Activated effector memory CD4-positive, alpha-beta T cell treated with anti-CD3 and anti-CD28 coated beads, Interleukin-2, amount 50 U/mL, for 16 hours (primary cell): ENCODE results near the gene WDR27.
"Not testable (repeated sequence)": the region's sequence is repeated elsewhere in the genome, so short reads cannot be mapped to it uniquely, and the experiment has no call there.

Experiments used
- DNase-seq: peaks from one replicate; pipeline ENCODE4 v3.0.0-alpha.2; 2020

Gene WDR27

DNA sequence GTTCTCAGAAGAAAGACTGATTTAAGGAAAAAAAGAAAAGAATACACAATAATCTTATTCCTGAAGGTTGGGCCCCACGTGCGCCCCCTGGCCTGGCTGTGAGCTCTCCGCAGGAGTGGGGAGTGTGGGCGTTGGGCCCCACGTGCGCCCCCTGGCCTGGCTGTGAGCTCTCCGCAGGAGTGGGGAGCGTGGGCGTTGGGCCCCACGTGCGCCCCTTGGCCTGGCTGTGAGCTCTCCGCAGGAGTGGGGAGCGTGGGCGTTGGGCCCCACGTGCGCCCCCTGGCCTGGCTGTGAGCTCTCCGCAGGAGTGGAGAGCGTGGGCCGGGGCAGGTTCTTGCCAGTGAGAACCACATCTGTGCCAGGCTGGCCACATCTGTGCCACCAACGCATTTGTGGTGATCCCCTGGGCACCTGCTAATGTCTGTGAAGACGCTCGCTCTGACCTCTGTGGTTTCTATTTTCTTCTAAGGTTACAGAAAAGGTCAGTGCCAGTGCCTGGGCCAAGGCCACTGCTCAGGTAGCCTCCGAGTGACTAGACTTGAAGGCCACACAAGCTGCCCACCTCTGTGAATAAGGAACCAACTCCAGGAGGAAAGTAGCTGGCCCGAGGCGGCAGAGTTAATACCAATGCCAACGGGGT is 41.0 kb downstream of the WDR27 start:
- no peak for DNase-seq

GRCh38 chr6:169659820-169660610 is 41.8 kb downstream of the WDR27 start:
- DNase-seq = no peak

DNA sequence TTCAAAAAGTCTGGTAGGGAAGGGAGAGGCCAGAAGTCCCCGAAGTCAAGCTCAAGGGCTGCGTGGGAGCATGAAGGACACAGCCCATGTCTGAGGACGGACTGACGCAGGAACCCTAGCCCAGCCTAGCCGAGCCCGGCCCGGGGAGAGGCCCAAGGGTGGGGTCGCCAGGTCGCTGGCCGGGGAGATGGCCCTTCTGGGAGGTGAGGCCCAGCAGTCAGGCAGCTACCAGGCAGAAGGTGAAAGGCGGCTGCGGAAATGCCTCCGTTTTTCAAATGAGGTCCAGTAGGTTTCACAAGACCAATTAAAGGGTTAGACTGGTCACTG is 44.6 kb downstream of the WDR27 start:
- DNase-seq = no peak

- DNase-seq = no peak
Measured at GRCh38 chr6:169656546-169657283, 45.1 kb downstream of the WDR27 start.

DNA sequence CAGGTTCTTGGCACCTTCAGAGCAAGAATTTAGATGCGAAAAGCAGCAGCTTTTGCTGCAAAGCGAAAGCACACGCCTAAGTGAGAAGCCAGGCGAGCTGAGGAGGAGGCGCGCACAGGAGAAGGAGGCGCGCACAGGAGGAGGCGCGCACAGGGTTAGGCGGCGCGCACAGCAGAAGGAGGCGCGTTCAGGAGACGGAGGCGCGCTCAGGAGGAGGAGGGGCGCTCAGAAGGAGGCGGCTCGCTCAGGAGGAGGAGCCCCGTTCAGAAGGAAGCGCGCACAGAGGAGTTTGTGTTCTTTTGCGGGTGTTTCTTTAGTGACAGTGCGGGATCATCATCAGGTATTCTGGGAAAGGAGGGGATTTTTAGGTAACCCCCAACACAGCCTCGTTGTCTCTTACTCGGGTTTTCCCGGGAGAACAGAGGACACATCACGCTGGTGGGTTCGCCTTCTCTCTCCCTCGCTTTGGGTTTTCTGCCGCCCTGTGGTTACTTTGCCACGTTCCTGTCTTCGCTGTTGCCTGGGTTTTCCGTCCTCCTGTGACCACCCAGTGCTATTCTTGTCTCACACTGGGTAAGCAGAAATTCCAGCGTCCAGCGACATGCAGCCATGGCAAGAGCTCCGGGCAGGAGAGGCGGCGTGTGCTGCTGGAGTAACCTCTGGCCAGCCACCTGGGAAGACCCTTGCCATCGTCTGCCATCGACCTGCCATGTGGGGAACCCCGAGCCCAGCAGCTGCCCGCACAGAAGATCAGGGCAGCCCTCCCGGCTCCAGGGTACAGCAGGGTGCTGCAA is 47.0 kb downstream of the WDR27 start:
- DNase-seq = peak; percentile 86

DNA sequence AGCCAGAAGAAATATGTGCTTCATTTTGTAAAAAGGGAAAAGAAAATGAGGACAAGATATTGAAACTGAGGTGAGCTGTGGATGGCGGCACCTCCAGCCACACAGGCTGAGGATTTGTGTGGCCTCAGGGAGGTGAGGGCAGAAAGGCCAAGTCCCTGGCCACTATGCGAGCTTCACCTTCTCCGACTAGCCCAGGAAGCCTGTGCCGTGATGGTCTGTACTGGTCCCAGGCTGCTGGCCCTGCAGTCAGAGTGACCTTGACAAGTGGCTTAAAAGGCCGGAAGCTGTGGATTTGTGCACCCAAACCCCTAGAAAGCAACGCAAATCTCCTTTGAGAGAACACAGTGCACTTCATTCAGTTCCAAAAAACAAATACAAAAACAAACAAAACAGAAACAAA is 48.1 kb downstream of the WDR27 start:
- DNase-seq = no peak

DNA sequence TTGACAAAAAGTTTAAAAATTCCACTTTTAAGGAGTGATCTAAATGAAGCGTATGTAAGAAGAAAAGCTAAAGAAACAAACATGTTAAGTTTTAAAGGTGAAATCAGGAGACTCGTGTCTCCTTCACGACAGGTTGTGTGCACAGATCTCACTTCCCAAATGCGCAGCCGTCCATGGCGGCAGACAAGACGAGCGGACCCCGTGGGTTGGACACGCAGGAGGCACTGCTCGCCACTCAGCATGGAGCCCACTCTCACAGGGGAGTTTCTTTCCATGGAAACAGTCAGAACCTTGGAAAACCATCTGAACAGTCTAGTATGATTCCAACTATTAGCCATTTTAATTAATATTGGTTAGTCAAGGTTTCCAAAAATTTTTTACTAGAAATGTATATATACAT is 48.9 kb downstream of the WDR27 start:
- DNase-seq = no peak

DNA sequence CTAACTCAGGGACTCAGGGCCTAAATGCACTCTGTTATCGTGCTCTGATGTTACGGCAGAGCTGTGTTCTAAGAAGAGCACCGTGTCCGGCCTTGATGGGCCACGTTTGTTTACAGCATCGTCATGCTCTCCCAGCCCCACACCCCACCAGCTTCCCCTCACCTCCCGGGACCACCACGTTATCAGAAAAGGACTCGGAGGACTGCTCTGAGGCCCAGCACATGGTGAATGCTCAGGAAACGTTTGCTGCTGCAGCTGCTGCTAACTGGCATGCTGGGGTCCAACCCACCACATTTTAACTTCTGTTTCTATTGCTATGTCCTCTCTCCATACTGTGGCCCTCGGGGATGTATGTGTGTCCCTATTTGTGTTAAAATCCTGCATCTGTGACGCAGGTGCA is 50.3 kb downstream of the WDR27 start:
- DNase-seq = no peak

GRCh38 chr6:169650959-169651292 is 50.9 kb downstream of the WDR27 start:
- no peak for DNase-seq

DNA sequence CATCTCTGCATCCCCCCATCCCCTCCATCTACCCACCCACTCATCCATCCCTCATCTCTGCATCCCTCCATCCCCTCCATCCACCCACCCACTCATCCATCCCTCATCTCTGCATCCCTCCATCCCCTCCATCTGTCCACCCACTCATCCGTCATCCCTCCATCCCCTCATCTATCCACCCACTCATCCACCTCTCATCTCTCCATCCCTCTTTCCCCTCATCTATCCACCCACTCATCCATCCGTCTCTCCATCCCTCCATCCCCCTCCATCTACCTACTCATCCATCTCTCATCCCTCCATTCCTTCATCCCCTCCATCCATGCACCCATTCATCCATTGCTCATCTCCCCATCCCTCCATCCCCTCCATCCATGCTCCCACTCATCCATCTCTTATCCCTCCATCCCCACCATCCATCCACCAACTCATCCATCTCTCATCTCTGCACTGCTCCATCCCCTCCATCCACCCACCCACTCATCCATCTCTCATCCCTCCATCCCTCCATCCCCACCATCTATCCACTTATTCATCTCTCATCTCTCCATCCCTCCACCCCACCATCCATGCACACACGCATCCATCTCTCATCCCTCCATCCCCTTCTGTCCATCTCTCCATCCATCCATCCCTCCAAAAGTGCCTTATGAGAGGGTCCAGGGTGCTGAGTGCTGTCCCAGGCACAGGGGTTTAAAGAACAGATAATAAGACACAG is 51.4 kb downstream of the WDR27 start:
- DNase-seq = no peak

- no peak for DNase-seq
Measured at GRCh38 chr6:169648617-169649016, 53.2 kb downstream of the WDR27 start.

DNA sequence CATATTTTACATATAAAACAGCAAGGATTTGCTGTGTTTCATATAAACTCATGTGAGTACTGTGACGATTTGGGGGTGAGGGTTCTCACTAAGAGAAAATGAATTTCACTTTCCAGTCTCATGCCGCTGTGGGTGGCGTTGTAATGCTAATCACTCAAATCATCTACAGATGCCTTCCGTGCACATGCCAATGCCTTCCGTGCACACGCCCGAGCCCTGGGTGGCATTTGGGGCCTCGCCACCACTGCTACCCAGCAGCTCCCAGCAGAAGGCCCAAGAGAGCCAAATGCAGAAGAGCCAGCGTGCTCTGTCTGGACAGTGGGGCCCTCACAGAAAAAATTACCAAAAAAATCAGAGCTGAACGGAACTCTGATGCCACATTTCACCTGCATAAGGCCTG is 53.7 kb downstream of the WDR27 start:
- DNase-seq = no peak

DNA sequence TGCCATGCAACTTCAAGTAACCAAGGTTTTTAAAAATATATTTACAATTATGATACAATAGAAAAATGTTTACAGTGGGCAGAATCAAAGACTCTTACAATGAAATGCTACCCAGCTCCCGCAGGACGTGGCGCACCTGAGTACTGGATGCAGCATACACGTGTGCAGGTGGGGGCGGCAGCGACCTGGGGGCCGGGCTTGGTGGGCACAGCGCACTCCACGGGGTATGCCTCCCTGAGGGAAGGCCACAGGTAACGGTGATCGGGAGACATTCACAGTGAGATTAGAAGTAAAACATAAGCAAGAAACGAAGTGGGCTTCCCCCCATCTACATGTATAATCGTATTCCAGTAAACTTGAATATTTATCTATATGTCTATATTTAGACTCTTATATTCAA is 54.2 kb downstream of the WDR27 start:
- DNase-seq = no peak

DNA sequence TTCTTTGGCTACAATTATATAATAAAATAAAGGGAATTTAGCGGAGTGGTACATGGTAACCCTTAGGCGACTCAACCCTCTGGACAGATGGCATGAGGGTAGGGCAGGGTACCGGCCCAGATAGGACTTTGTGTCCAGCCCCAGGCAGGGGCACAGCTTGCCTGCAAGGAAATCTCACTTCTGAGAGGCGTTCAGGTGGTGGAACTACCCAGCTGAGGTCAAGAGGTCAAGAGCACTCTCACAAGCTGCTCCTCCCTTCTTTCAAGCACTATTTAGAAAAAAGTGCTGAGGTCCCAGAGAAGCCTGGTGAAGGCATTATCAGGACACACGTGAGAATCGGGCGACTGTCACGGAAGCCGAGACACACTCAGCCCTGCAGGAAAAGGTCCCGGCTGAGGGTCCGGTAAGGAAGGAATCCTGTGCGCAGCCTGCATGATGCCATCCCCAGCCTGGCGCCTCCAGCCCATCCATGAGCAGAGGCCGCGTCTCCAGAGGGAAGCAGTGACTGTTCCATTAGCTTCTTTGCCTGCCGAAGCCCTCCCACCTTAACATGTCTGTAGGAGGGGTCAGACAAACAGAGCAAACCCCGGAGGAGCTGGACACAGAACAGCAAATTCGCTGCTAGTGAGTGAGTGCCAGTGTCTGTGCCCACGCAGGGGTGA is 54.8 kb downstream of the WDR27 start:
- peak; percentile 46 for DNase-seq

DNA sequence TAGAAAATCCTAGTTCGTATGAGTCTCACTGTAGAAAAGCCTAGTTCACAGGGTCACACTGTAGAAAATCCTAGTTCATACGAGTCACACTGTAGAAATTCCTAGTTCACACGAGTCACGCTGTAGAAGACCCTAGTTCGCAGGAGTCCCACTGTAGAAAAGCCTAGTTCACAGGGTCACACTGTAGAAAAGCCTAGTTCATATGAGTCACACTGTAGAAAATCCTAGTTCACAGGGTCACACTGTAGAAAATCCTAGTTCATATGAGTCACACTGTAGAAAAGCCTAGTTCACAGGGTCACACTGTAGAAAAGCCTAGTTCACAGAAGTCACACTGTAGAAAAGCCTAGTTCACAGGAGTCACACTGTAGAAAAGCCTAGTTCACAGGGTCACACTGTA is 56.4 kb downstream of the WDR27 start:
- not testable (repeated sequence) for DNase-seq

DNA sequence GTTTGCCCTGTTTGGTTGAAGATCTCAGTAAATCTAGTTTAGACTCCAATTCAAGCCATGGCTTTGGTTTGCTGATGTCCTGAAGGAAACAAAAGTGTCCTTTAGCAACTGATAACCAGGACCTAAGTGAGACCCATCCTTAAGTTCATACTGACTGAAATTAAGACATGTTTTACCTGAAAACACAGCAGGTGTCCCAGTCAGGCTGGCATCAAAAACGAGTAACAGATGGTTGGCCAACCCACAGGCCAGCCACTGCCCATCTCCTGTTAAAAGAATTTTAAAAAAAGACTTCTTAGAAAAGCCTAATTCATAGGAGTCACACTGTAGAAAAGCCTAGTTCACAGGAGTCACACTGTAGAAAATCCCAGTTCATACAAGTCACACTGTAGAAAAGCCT is 58.3 kb downstream of the WDR27 start:
- no peak for DNase-seq

DNA sequence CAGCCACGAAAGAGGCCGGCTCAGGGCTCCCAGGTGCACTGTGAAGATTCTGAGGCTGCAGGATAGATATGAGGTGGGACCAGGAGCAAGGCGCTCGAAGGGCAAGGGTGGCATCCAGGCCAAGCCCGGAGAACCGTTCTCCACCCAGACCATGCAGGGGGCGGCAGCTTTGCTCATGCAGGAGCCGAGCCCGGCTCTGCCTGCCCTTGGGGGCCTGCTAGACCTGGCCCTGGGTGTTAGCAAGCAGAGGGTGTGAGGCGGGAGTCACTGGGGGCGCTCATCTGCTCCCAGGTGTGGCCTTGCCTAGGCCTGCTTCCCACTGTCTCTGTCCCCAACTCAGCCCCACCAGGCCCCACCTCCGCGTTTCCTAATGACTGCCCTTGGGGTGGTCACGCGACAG is 59.4 kb downstream of the WDR27 start:
- DNase-seq = no peak

- DNase-seq = no peak
Measured at GRCh38 chr6:169641461-169642085, 60.3 kb downstream of the WDR27 start.

- DNase-seq = no peak
Measured at GRCh38 chr6:169640983-169641382, 60.8 kb downstream of the WDR27 start.

- DNase-seq = no peak
Measured at GRCh38 chr6:169640351-169640852, 61.4 kb downstream of the WDR27 start.

DNA sequence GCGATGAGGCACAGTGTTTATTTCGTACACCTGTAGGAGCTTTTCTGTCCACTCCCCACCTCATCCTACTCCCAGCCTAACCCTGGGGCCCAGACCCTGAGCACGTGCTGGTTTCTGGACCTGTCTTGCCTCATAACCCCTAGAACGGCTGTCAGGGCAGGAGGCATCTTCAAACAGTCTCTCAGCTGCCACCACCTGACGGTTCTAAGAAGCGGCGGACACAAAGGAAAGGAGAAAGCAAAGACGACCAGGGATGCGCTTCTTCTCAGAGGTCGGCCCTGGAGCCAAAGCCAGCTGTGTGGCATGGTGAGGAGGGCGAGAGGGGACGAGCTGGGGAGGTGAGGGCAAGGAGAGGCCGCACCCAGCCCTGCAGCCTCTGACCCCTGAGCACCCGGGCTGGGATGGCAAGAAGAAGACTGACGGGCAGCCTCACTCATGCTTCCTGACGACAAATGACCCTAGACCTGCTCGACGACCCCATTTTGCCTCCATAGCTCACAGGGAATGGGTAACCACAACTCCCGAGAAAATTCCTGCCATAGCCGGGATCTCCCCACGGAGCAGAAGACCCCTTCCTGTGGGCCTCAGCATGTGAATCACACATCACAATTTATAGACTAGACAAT is 62.1 kb downstream of the WDR27 start:
- no peak for DNase-seq
